Measurements from ENCODE around the gene NOTUM. TPM values are rescaled to one million over a fixed set of nuclear protein-coding genes. Genes with fewer than 3 reads are reported as not detected.

NOTUM gene
- total and polyA plus RNA-seq, 2 of the 4 experiments (the other 2 are of a cell fraction), result 0.05 TPM; not detected in 1

DNA sequence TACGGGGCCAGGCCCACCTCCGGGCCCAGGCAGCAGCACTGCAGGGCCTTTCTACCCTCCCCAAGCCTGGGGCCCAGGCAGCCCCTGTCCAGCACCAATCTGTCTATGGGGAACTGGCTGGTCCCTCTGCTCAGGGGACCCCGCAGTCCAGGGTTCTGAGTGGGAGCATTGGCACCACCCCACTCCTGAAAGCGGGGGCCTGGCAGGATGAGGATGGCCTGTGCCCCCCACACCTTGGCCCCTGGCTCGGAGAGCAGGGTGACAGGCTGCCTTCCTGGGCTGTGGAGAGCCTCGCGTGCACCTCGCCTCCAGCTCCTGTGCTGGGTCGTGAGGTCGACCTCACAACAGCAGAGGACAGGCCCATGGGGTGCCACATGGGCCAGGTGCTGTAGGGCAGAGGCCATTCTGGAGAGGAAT is 57.6 kb downstream of the NOTUM start:
- Histone ChIP-seq H2AFZ (replicated peaks; ENCODE audit: low read length, poor library complexity) (no peak overlapping the region), H3K27me3 (ENCODE audit: control insufficient read depth, insufficient read depth, low read length) (no peaks in the 10 kb centered on the region), H3K14ac (replicated peaks; ENCODE audit: low read depth, low read length) (no peak overlapping the region), H3K18ac (ENCODE audit: low read depth, low read length) (no peak overlapping the region), H3K4me1 (ENCODE audit: control insufficient read depth, insufficient read depth, low read length) (peaks cover 9% of the 10 kb centered on the region), H4K8ac (ENCODE audit: low read depth in 2 of 2, low read length in 2 of 2) (no peak overlapping the region), H3K4me3 (ENCODE audit: insufficient read depth, low read depth, low read length) (no peak overlapping the region), H2AK9ac (replicated peaks; ENCODE audit: low read depth, low read length, poor library complexity) (no peak overlapping the region), H4K91ac (ENCODE audit: insufficient read depth, low read depth, low read length) (no peak overlapping the region), H2AK5ac (ENCODE audit: low read depth, low read length) (no peak overlapping the region), H3K4ac (ENCODE audit: low read depth, low read length) (no peak overlapping the region), H3K56ac (ENCODE audit: extremely low read depth, insufficient read depth, low read length) (no peak overlapping the region), H3K9me3 (ENCODE audit: control insufficient read depth, insufficient read depth, low read length) (no peaks in the 10 kb centered on the region), H2BK5ac (ENCODE audit: low read depth, low read length, poor library complexity, severe bottlenecking) (no peak overlapping the region), H2BK15ac (ENCODE audit: low read depth, low read length) (no peak overlapping the region), H3K79me1 (ENCODE audit: low read depth in 1 of 2, low read length in 2 of 2) (peaks cover 0 to 26% of the 10 kb centered on the region in 2 experiments; a peak in 3 of 4 replicates), H3K9me1 (ENCODE audit: insufficient read depth, low read length) (0 out of 2 replicates have a peak, but pooled peaks cover 9% of the 10 kb centered on the region), H3K9ac (ENCODE audit: low read depth, low read length) (no peak overlapping the region), H3K23ac (ENCODE audit: low read depth, low read length) (no peak overlapping the region), H3K36me3 (ENCODE audit: control insufficient read depth, insufficient read depth, low read length) (peaks cover 27% of the 10 kb centered on the region; the same call in 1 of the 2 replicates), H4K20me1 (ENCODE audit: insufficient read depth, low read length) (peaks cover 20% of the 10 kb centered on the region), H3K4me2 (ENCODE audit: low read depth, low read length) (no peak overlapping the region), H2BK20ac (ENCODE audit: low read depth, low read length) (no peak overlapping the region), H3K27ac (ENCODE audit: insufficient read depth, low read length) (no peak overlapping the region), H4K5ac (ENCODE audit: low read depth, low read length) (no peak overlapping the region), H2BK120ac (ENCODE audit: low read depth, low read length) (no peak overlapping the region)
- ChIA-PET CTCF (interaction anchor here (0.6 kb wide), 1 partner anchor 181 kb away, joined by 3 read pairs; no protein-coding TSS in a partner anchor), POLR2A (ENCODE audit: unreplicated experiment) (no interaction called here)
- 100% methylated on average over 2 of the region's 10 CpGs; no CpG with 5 or more reads in 1 of the 2 experiments for WGBS, 2 experiments (ENCODE audit: extremely low coverage in 2 of 2, insufficient read length in 1 of 2)
- dilution Hi-C loops (cut with HindIII; ENCODE audit: low sequenced_read_pairs, unreplicated experiment) (no loop called here), in situ Hi-C loops (cut with MboI; ENCODE audit: low sequenced_read_pairs) (no loop called here), intact Hi-C loops (cut with micrococcal nuclease) (no loop called here)
- TF ChIP-seq MAZ (IDR thresholded peaks at IDR 0.05; ENCODE audit: borderline replicate concordance, low read depth, low read length) (no peak), POLR2A (IDR thresholded peaks at IDR 0.05; ENCODE audit: low read depth, low read length) (no peak), FOS (IDR thresholded peaks at IDR 0.05; ENCODE audit: low read depth, low read length) (no peak), BHLHE40 (IDR thresholded peaks at IDR 0.05; ENCODE audit: low read depth, low read length) (no peak), RFX5 (IDR thresholded peaks at IDR 0.05; ENCODE audit: low read depth, low read length) (no peak), RAD21 (IDR thresholded peaks at IDR 0.05; ENCODE audit: low read length) (no peak), CHD1 (IDR thresholded peaks at IDR 0.05; ENCODE audit: low read depth, low read length) (no peak), MXI1 (IDR thresholded peaks at IDR 0.05; ENCODE audit: borderline replicate concordance, low read depth, low read length) (no peak), MAFK (IDR thresholded peaks at IDR 0.05; ENCODE audit: low read depth, low read length) (no peak), CEBPB (IDR thresholded peaks at IDR 0.05; ENCODE audit: low read depth, low read length) (no peak), NFE2L2 (IDR thresholded peaks at IDR 0.05; ENCODE audit: low read depth, low read length) (no peak), RCOR1 (IDR thresholded peaks at IDR 0.05; ENCODE audit: insufficient replicate concordance, low read length) (no peak), SMC3 (IDR thresholded peaks at IDR 0.05; ENCODE audit: low read depth, low read length) (no peak)
- TF ChIP-seq, protein P1, sequence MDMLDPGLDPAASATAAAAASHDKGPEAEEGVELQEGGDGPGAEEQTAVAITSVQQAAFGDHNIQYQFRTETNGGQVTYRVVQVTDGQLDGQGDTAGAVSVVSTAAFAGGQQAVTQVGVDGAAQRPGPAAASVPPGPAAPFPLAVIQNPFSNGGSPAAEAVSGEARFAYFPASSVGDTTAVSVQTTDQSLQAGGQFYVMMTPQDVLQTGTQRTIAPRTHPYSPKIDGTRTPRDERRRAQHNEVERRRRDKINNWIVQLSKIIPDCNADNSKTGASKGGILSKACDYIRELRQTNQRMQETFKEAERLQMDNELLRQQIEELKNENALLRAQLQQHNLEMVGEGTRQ (IDR thresholded peaks at IDR 0.05; ENCODE audit: low read depth, low read length), result no peak
- TF ChIP-seq, protein P2, sequence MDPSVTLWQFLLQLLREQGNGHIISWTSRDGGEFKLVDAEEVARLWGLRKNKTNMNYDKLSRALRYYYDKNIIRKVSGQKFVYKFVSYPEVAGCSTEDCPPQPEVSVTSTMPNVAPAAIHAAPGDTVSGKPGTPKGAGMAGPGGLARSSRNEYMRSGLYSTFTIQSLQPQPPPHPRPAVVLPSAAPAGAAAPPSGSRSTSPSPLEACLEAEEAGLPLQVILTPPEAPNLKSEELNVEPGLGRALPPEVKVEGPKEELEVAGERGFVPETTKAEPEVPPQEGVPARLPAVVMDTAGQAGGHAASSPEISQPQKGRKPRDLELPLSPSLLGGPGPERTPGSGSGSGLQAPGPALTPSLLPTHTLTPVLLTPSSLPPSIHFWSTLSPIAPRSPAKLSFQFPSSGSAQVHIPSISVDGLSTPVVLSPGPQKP (IDR thresholded peaks at IDR 0.05; ENCODE audit: borderline replicate concordance, low read depth, low read length), result no peak
- TF ChIP-seq, protein P3, sequence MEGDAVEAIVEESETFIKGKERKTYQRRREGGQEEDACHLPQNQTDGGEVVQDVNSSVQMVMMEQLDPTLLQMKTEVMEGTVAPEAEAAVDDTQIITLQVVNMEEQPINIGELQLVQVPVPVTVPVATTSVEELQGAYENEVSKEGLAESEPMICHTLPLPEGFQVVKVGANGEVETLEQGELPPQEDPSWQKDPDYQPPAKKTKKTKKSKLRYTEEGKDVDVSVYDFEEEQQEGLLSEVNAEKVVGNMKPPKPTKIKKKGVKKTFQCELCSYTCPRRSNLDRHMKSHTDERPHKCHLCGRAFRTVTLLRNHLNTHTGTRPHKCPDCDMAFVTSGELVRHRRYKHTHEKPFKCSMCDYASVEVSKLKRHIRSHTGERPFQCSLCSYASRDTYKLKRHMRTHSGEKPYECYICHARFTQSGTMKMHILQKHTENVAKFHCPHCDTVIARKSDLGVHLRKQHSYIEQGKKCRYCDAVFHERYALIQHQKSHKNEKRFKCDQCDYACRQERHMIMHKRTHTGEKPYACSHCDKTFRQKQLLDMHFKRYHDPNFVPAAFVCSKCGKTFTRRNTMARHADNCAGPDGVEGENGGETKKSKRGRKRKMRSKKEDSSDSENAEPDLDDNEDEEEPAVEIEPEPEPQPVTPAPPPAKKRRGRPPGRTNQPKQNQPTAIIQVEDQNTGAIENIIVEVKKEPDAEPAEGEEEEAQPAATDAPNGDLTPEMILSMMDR (conservative IDR thresholded peaks at IDR 0.05; ENCODE audit: low read depth, low read length), result no peak
- DNase-seq, result no peak
- no TSS peak for BruUV-seq (replicated peaks)
- no peak for ATAC-seq (ENCODE audit: low read depth)
